GM12872 (cell line): ENCODE data around the gene GPR141.

Experiments used
- CTCF ChIP-seq: IDR thresholded peaks from 3 replicates; pipeline ENCODE4 v1.5.1; 2011; ENCODE audit warnings: low read depth, mild to moderate bottlenecking, low read length, moderate library complexity; ENCODE audit not compliant: insufficient read depth

The GPR141 gene

GRCh38 chr7:37724732-37725131 lies 41.2 kb downstream of the GPR141 start:
- TF ChIP-seq CTCF = no peak

- TF ChIP-seq CTCF = no peak
Observed at GRCh38 chr7:37726016-37726415, 42.5 kb downstream of the GPR141 start.

GRCh38 chr7:37728747-37729146 lies 45.2 kb downstream of the GPR141 start:
- TF ChIP-seq CTCF = no peak

GRCh38 chr7:37729181-37729580 lies 45.6 kb downstream of the GPR141 start:
- TF ChIP-seq CTCF = no peak

- TF ChIP-seq CTCF = no peak
Observed at GRCh38 chr7:37730501-37730900, 46.9 kb downstream of the GPR141 start.

GRCh38 chr7:37732253-37732652 lies 48.7 kb downstream of the GPR141 start:
- peak; percentile 77 for TF ChIP-seq CTCF

GRCh38 chr7:37732888-37733287 lies 49.3 kb downstream of the GPR141 start:
- no peak for TF ChIP-seq CTCF

- TF ChIP-seq CTCF = no peak
Observed at GRCh38 chr7:37735196-37735595, 51.6 kb downstream of the GPR141 start.
